HG02970 (cell line): ENCODE measurements around the gene ZC3H18.
A peak's percentile ranks its signal among the peaks of the same experiment; 100 is the strongest.
"Not testable (repeated sequence)": the region's sequence is repeated elsewhere in the genome, so short reads cannot be mapped to it uniquely, and the experiment has no call there.

Experiments used
- ATAC-seq: cut with Tn5 transposase; IDR thresholded peaks from one replicate; pipeline ENCODE4 v1.9.1; 2021; ENCODE audit warnings: mild to moderate bottlenecking, moderate library complexity, moderate number of reproducible peaks; ENCODE audit not compliant: unreplicated experiment, low FRiP score

Gene ZC3H18

DNA sequence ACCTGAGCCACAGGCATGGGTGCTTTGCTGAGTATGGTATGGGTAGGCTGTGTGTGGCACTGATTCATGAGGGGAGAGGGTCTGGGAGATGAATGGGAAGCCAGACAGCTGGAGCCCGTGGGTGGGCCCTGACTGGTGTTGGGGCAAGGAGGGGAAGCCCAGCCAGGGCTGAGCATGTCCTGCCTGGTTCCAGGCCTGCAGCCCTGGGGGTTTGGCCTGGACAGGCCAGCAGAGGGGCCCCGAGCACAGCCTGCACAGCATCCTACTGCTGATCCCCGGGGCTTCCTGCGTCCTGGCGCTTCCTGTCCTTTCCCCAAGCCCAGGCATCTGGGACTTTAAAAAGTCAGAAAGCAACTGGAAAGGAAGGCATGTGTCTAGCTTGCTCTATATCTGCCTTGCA is 97.3 kb downstream of the ZC3H18 start:
- no peak for ATAC-seq

- not testable (repeated sequence) for ATAC-seq
Measured at GRCh38 chr16:88669493-88669892, 99.3 kb downstream of the ZC3H18 start.

GRCh38 chr16:88669980-88670379 is 99.8 kb downstream of the ZC3H18 start:
- ATAC-seq, result no peak

GRCh38 chr16:88671806-88672205 is 101.6 kb downstream of the ZC3H18 start:
- no peak for ATAC-seq

DNA sequence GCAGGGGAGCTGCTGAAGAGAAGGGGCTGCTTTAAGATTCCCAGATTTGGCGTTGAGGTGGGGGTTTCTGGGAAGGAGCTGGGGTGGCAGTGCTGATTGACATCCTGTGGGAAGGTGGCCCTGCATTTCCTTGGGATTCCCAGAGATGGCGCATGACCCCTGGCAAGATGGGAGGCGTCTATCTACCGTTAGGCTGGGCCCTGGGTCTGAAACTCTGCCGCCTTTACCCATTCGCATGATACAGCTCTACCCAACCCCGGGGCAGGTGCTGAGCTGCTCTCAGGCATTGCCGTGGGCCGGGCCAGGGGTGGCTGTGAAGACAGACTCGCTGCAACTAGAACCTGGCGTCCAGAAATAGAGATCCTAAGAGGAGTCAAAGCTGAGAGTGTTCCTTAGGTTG is 102.6 kb downstream of the ZC3H18 start:
- ATAC-seq, result no peak

- ATAC-seq, result no peak
Measured at GRCh38 chr16:88673716-88674379, 103.6 kb downstream of the ZC3H18 start.

DNA sequence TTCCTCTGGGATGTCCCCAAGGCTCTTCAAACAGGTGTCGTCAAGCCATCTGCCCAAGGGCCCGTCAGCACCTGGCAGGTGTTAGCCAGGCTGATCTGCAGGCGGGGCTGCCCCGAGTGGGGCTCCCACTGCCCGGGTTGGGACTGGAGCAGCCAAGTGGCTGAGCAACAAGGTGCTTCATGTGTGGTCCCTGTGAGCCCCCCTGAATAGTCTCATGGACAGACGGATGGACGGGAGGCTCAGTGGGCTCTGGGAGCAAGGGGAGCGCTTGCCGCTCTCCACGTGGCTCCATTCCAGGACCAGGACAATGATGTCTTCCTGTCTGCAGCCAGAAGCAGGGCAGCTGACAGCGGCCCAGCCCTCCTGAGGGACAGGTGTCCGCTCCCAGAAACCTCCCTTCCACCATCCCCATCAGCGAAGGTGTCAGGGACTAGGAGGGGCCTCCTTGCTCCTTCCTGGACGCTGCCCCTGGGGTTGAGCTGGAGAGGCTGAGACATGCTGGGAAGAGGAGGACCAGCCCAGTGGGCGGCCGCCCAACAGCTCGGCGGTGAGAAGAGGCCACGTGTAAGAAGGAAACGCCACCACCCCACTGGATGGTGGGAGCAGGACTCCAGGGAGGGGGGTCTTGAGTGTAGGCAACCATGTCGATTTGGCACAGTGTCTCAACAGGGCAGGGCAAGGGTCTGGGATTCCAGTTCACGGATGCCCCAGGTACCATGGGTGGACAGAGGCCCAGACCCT is 106.5 kb downstream of the ZC3H18 start:
- ATAC-seq, result no peak

GRCh38 chr16:88677721-88678120 is 107.5 kb downstream of the ZC3H18 start:
- ATAC-seq, result no peak

DNA sequence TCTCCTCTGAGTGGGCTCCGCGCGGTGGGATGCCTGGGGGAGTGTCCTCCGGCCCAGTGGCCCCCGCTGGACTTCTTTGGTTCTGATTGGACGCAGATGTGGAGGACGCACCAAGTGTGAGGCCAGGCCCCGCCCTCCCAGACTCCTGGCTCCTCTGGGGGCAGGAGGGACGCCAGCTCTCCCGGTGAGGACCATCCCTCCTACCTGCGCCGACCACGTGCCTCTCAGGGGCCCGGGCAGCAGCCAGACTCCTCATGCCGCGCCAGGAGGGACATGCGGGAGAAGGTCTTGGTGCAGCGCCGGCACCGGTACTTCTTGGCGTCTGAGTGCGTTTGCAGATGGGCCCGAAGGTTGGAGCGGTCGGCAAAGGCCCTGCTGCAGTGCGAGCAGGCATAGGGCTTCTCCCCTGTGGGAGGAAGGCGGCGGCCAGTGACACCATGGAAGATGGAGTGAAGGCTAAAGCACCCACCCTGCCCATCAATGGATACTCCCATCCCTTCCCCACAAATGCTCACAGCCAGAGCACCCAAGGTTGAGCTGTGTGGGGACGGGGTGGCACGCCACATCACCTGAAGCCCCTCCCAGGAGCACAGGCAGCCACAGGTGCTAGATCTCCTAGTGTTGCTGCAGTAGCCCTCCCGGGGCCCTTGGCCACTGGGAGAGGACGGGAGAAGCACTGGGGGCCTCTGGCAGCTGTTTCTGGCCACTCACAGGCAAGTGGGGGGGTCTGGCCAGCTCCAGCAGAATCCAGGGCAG is 108.2 kb downstream of the ZC3H18 start:
- no peak for ATAC-seq

GRCh38 chr16:88680554-88681083 is 110.4 kb downstream of the ZC3H18 start:
- no peak for ATAC-seq

GRCh38 chr16:88681084-88681680 is 111.0 kb downstream of the ZC3H18 start:
- peak; percentile 6 for ATAC-seq
